NCI-H2227 (cell line): ENCODE data around the gene RNF7.
"Not testable (repeated sequence)": the region's sequence is repeated elsewhere in the genome, so short reads cannot be mapped to it uniquely, and the experiment has no call there.

Experiments
- DNase-seq: peaks from one replicate; lab custom pipeline; 2025; ENCODE audit not compliant: unreplicated experiment; lab: John Stamatoyannopoulos, UW

Gene RNF7

GRCh38 chr3:141738022-141738890 lies at the start of gene RNF7:
Gene RNF7 (plus strand): TSS chr3:141738298. CDS start chr3:141738342, 44 bp downstream.
- peak; percentile 96 for DNase-seq

- no peak for DNase-seq
Observed at GRCh38 chr3:141690431-141691072, 47.5 kb upstream of the RNF7 start.

GRCh38 chr3:141691471-141691870 lies 46.6 kb upstream of the RNF7 start:
- not testable (repeated sequence) for DNase-seq

- not testable (repeated sequence) for DNase-seq
Observed at GRCh38 chr3:141692973-141693372, 45.1 kb upstream of the RNF7 start.

- no peak for DNase-seq
Observed at GRCh38 chr3:141699324-141699723, 38.8 kb upstream of the RNF7 start.

GRCh38 chr3:141699897-141700296 lies 38.2 kb upstream of the RNF7 start:
- DNase-seq: no peak

GRCh38 chr3:141703367-141703766 lies 34.7 kb upstream of the RNF7 start:
- DNase-seq: not testable (repeated sequence)

GRCh38 chr3:141707741-141708203 lies 30.3 kb upstream of the RNF7 start:
- DNase-seq: no peak

- DNase-seq: no peak
Observed at GRCh38 chr3:141708367-141708766, 29.7 kb upstream of the RNF7 start.

- no peak for DNase-seq
Observed at GRCh38 chr3:141709126-141709770, 28.9 kb upstream of the RNF7 start.

GRCh38 chr3:141710121-141710520 lies 28.0 kb upstream of the RNF7 start:
- no peak for DNase-seq

GRCh38 chr3:141710888-141711616 lies 27.0 kb upstream of the RNF7 start:
- DNase-seq: no peak

- DNase-seq: no peak
Observed at GRCh38 chr3:141714671-141715070, 23.4 kb upstream of the RNF7 start.

- no peak for DNase-seq
Observed at GRCh38 chr3:141722081-141722480, 16.0 kb upstream of the RNF7 start.

- DNase-seq: no peak
Observed at GRCh38 chr3:141722648-141723047, 15.4 kb upstream of the RNF7 start.

GRCh38 chr3:141723255-141723654 lies 14.8 kb upstream of the RNF7 start:
- no peak for DNase-seq

- DNase-seq: no peak
Observed at GRCh38 chr3:141724186-141724585, 13.9 kb upstream of the RNF7 start.

- no peak for DNase-seq
Observed at GRCh38 chr3:141725036-141725435, 13.1 kb upstream of the RNF7 start.

- no peak for DNase-seq
Observed at GRCh38 chr3:141726483-141726882, 11.6 kb upstream of the RNF7 start.

- no peak for DNase-seq
Observed at GRCh38 chr3:141728355-141728892, 9.7 kb upstream of the RNF7 start.

GRCh38 chr3:141729240-141729639 lies 8.9 kb upstream of the RNF7 start:
- DNase-seq: no peak
